SK-N-SH (cell line): ENCODE data around the gene RNF212B. TPM values are rescaled to one million over a fixed set of nuclear protein-coding genes. Genes with fewer than 3 reads are reported as not detected.

ENCODE experiments used
- CTCF ChIA-PET: fragments of 300-600, 350-600 bp; formaldehyde crosslinking; extraction: SDS; loops from one replicate; lab custom pipeline; 2021; lab: Yijun Ruan, JAX
- POLR2A ChIA-PET: fragments of 350-600 bp; sonication (Branson Sonifier 250); formaldehyde crosslinking; extraction: SDS; loops from one replicate; lab custom pipeline; 2020; ENCODE audit warnings: antibody characterized with exemption, inconsistent platforms; lab: Yijun Ruan, JAX
- DNase-seq: peaks from one replicate; pipeline ENCODE4 v3.0.0; 2012
- H2AFZ ChIP-seq: fragments of 200-600 bp; sonication (generic); 2 replicates; pipeline ENCODE4 v1.8.1; 2016; ENCODE audit warnings: antibody characterized with exemption, mild to moderate bottlenecking, low read depth
- H3F3A ChIP-seq: fragments of 200-600 bp; sonication (generic); replicated peaks from 2 replicates; pipeline ENCODE3; 2016; ENCODE audit warnings: antibody characterized with exemption, mild to moderate bottlenecking; ENCODE audit not compliant: insufficient read depth
- H3K27ac ChIP-seq, 2 experiments: fragments of 200-500 bp in 1 of 2; fragments of 200-600 bp in 1 of 2; sonication (Bioruptor generic) in 1 of 2; sonication (generic), shearing (Covaris generic) in 1 of 2; 2 replicates each; pipeline versions ENCODE4 v1.5.1 to v1.6.1; 2014 to 2016; ENCODE audit warnings: low read depth in 2 of 2, inconsistent platforms in 1 of 2, low read length in 1 of 2, mild to moderate bottlenecking in 1 of 2, mixed read lengths in 1 of 2
- H3K27me3 ChIP-seq: fragments of 200-600 bp; sonication (generic), shearing (Covaris generic); 2 replicates; pipeline ENCODE4 v1.6.1; 2016; ENCODE audit warnings: mixed run types; ENCODE audit not compliant: insufficient read depth
- H3K36me3 ChIP-seq, 2 experiments: fragments of 200-500 bp in 1 of 2; fragments of 200-600 bp in 1 of 2; sonication (Bioruptor generic) in 1 of 2; sonication (generic) in 1 of 2; replicated peaks in 1 of 2; 2 replicates each; pipeline versions ENCODE3 to v1.5.1; 2014 to 2016; ENCODE audit warnings: low read length in 1 of 2, mild to moderate bottlenecking in 1 of 2; ENCODE audit not compliant: insufficient read depth in 2 of 2, control insufficient read depth in 1 of 2
- H3K4me1 ChIP-seq, 2 experiments: fragments of 200-500 bp in 1 of 2; fragments of 200-600 bp in 1 of 2; sonication (Bioruptor generic) in 1 of 2; sonication (generic), shearing (Covaris generic) in 1 of 2; 2 replicates each; pipeline versions ENCODE4 v1.5.1 to v1.6.1; 2014 to 2016; ENCODE audit warnings: low read depth in 1 of 2, low read length in 1 of 2, mixed run types in 1 of 2; ENCODE audit not compliant: insufficient read depth in 2 of 2, control insufficient read depth in 1 of 2
- H3K4me2 ChIP-seq: fragments of 200-600 bp; sonication (generic), shearing (Covaris generic); 2 replicates; pipeline ENCODE4 v1.6.1; 2017; ENCODE audit warnings: mixed run types
- H3K4me3 ChIP-seq, 2 experiments: fragments of 200-500 bp in 1 of 2; fragments of 200-600 bp in 1 of 2; sonication (Bioruptor generic) in 1 of 2; sonication (generic), shearing (Covaris generic) in 1 of 2; 2 replicates each; pipeline versions ENCODE4 v1.5.1 to v1.8.1; 2014 to 2016; ENCODE audit warnings: low read depth in 2 of 2, inconsistent platforms in 1 of 2, low read length in 1 of 2, mild to moderate bottlenecking in 1 of 2, mixed read lengths in 1 of 2, moderate library complexity in 1 of 2
- H3K79me2 ChIP-seq: fragments of 200-600 bp; sonication (generic); 2 replicates; pipeline ENCODE4 v1.8.1; 2017; ENCODE audit warnings: mild to moderate bottlenecking; ENCODE audit not compliant: insufficient read depth
- H3K9ac ChIP-seq: fragments of 200-600 bp; sonication (generic); 2 replicates; pipeline ENCODE4 v1.6.1; 2017; ENCODE audit warnings: mixed run types
- H3K9me2 ChIP-seq: fragments of 200-600 bp; sonication (generic); 2 replicates; pipeline ENCODE4 v1.6.1; 2017; ENCODE audit warnings: mixed run types
- H3K9me3 ChIP-seq: fragments of 200-600 bp; sonication (generic); 2 replicates; pipeline ENCODE4 v1.6.1; 2017; ENCODE audit warnings: mixed run types, mild to moderate bottlenecking, moderate library complexity
- H4K20me1 ChIP-seq: fragments of 200-600 bp; sonication (generic); 2 replicates; pipeline ENCODE4 v1.6.1; 2017; ENCODE audit warnings: mild to moderate bottlenecking, mixed run types; ENCODE audit not compliant: insufficient read depth
- CHD2 ChIP-seq: fragments of 150-350 bp; IDR thresholded peaks from 2 replicates; pipeline ENCODE4 v1.6.1; 2018; ENCODE audit warnings: low read length; ENCODE audit not compliant: partially characterized antibody
- ELF1 ChIP-seq: IDR thresholded peaks from 2 replicates; pipeline ENCODE4 v1.4.0; 2012
- EZH2phosphoT487 ChIP-seq: fragments of 200-600 bp; sonication (generic); IDR thresholded peaks from 2 replicates; pipeline ENCODE4 v1.6.1; 2017; ENCODE audit warnings: low read depth, mixed run types, mild to moderate bottlenecking, antibody characterized with exemption, moderate library complexity, borderline replicate concordance
- FOSL2 ChIP-seq: IDR thresholded peaks from 2 replicates; pipeline ENCODE4 v1.4.0; 2012; ENCODE audit warnings: low read depth, mild to moderate bottlenecking, moderate library complexity, borderline replicate concordance
- GATA2 ChIP-seq: sonication (generic); formaldehyde crosslinking; IDR thresholded peaks from 2 replicates; pipeline ENCODE4 v1.5.0; 2020; ENCODE audit warnings: mild to moderate bottlenecking, missing genetic modification reagents
- JUND ChIP-seq: IDR thresholded peaks from 2 replicates; pipeline ENCODE4 v1.4.0; 2012
- MAX ChIP-seq: IDR thresholded peaks from 2 replicates; pipeline ENCODE4 v1.4.0; 2012; ENCODE audit warnings: low read depth
- POLR2AphosphoS5 ChIP-seq: IDR thresholded peaks from 2 replicates; pipeline ENCODE4 v1.6.1; 2012; ENCODE audit warnings: low read depth, low read length
- RCOR1 ChIP-seq: fragments of 150-350 bp; IDR thresholded peaks from 2 replicates; pipeline ENCODE4 v1.6.1; 2017; ENCODE audit warnings: antibody characterized with exemption, low read length
- REST ChIP-seq: IDR thresholded peaks from 2 replicates; pipeline ENCODE4 v1.6.1; 2012; ENCODE audit warnings: mild to moderate bottlenecking, low read depth, low read length, moderate library complexity
- RXRA ChIP-seq: IDR thresholded peaks from 2 replicates; pipeline ENCODE4 v1.4.0; 2012; ENCODE audit warnings: low read depth, mild to moderate bottlenecking, borderline replicate concordance
- SIN3A ChIP-seq: IDR thresholded peaks from 2 replicates; pipeline ENCODE4 v1.6.1; 2012; ENCODE audit warnings: low read depth, mild to moderate bottlenecking, low read length, moderate library complexity, borderline replicate concordance
- SMC3 ChIP-seq: IDR thresholded peaks from 2 replicates; pipeline ENCODE4 v1.6.1; 2012; ENCODE audit warnings: low read depth, low read length, improper control_type of control experiment
- TAF1 ChIP-seq: IDR thresholded peaks from 2 replicates; pipeline ENCODE4 v1.6.1; 2012; ENCODE audit warnings: low read depth, mild to moderate bottlenecking, low read length, moderate library complexity, borderline replicate concordance
- YY1 ChIP-seq: IDR thresholded peaks from 2 replicates; pipeline ENCODE4 v1.4.0; 2012; ENCODE audit warnings: low read depth, mild to moderate bottlenecking
- WGBS: methylation state at CpG from one replicate; pipeline ENCODE4 v1.1.6; 2017; ENCODE audit warnings: low lambda C conversion rate; 5-methylcytosine and 5-hydroxymethylcytosine counted together
- polyA plus RNA-seq, 3 experiments: library from polyadenylated mRNA; depleted of rRNA; stranded (reverse); fragments of >200 nt; gene quantifications; 2 replicates each; pipeline ENCODE4 v1.2.3, GENCODE V29; 2012

RNF212B gene
- polyA plus RNA-seq, 1 of the 3 experiments (the other 2 are of a cell fraction): not detected

GRCh38 chr14:23206422-23207145 is 31.2 kb upstream of the RNF212B start:
- no peaks in the 10 kb centered on the region for H3K79me2 ChIP-seq
- no peaks in the 10 kb centered on the region for H3K9me2 ChIP-seq
- no peaks in the 10 kb centered on the region for H3K36me3 ChIP-seq
- H3K9me3 ChIP-seq: no peaks in the 10 kb centered on the region
- no peak overlapping the region for H3K9ac ChIP-seq
- no peak overlapping the region for H3K4me2 ChIP-seq
- ChIA-PET CTCF (interaction anchor here (1.0 to 4.8 kb wide), 4 partner anchors 20 to 211 kb away, joined by 4 to 24 read pairs (median 7); no protein-coding TSS in a partner anchor), POLR2A (no interaction called here)
- DNase-seq: no peak
- TF ChIP-seq GATA2 (CRISPR knock-in tag) (no peak), EZH2phosphoT487 (no peak), REST (no peak), POLR2AphosphoS5 (no peak), RXRA (no peak), RCOR1 (no peak), ELF1 (no peak), FOSL2 (no peak), TAF1 (no peak), MAX (no peak), YY1 (no peak), CHD2 (no peak), JUND (no peak), SMC3 (no peak), SIN3A (no peak)
- WGBS: 14% methylated on average over 3 of the region's 3 CpGs
- no peak overlapping the region for H3K4me3 ChIP-seq
- peaks cover 47% of the 10 kb centered on the region; the same call in 1 of the 2 replicates for H3K27me3 ChIP-seq
- H3K27ac ChIP-seq: no peak overlapping the region
- no peaks in the 10 kb centered on the region for H4K20me1 ChIP-seq
- no peaks in the 10 kb centered on the region for H3F3A ChIP-seq
- H3K4me1 ChIP-seq: no peaks in the 10 kb centered on the region
- no peak overlapping the region for H2AFZ ChIP-seq
